SH-SY5Y (cell line): Measurements from ENCODE around the gene TKTL2.

ENCODE experiments used
- GATA2 ChIP-seq: IDR thresholded peaks from 2 replicates; pipeline ENCODE4 v1.6.1; 2011; ENCODE audit warnings: mild to moderate bottlenecking, low read depth, low read length
- GATA3 ChIP-seq: IDR thresholded peaks from 2 replicates; pipeline ENCODE4 v1.6.1; 2011; ENCODE audit warnings: low read depth, mild to moderate bottlenecking, low read length, moderate library complexity

The TKTL2 gene

GRCh38 chr4:163473576-163473975 lies at the start of gene TKTL2:
Gene TKTL2 (minus strand): TSS chr4:163473754. CDS start chr4:163473734, 20 bp downstream.
- TF ChIP-seq GATA2: no peak
- TF ChIP-seq GATA3: no peak

- TF ChIP-seq GATA3 (no peak), GATA2 (no peak)
These were observed 41.6 kb upstream of the TKTL2 start for GRCh38 chr4:163515198-163515597.

GRCh38 chr4:163505374-163505773 lies 31.8 kb upstream of the TKTL2 start:
- TF ChIP-seq GATA2 (no peak), GATA3 (no peak)

- no peak for TF ChIP-seq GATA3
- TF ChIP-seq GATA2: no peak
These were observed 27.0 kb upstream of the TKTL2 start for GRCh38 chr4:163500586-163500985.

GRCh38 chr4:163495900-163496299 lies 22.3 kb upstream of the TKTL2 start:
- no peak for TF ChIP-seq GATA3
- no peak for TF ChIP-seq GATA2

GRCh38 chr4:163494360-163495241 lies 21.0 kb upstream of the TKTL2 start, which contains the start of gene TMA16:
Gene TMA16 (plus strand): TSS chr4:163494690. CDS start chr4:163494802, 112 bp downstream.
- TF ChIP-seq GATA3 (no peak), GATA2 (no peak)

- TF ChIP-seq GATA3 (no peak), GATA2 (no peak)
These were observed 20.2 kb upstream of the TKTL2 start for GRCh38 chr4:163493643-163494359.

- TF ChIP-seq GATA3 (no peak), GATA2 (no peak)
These were observed 19.5 kb upstream of the TKTL2 start for GRCh38 chr4:163492951-163493504.

- TF ChIP-seq GATA3: no peak
- TF ChIP-seq GATA2: no peak
These were observed 16.4 kb upstream of the TKTL2 start for GRCh38 chr4:163489929-163490328.

GRCh38 chr4:163486321-163486720 lies 12.8 kb upstream of the TKTL2 start:
- TF ChIP-seq GATA2: no peak
- TF ChIP-seq GATA3: no peak

- no peak for TF ChIP-seq GATA2
- TF ChIP-seq GATA3: no peak
These were observed 12.0 kb upstream of the TKTL2 start for GRCh38 chr4:163485589-163485988.

GRCh38 chr4:163484906-163485305 lies 11.4 kb upstream of the TKTL2 start:
- no peak for TF ChIP-seq GATA2
- no peak for TF ChIP-seq GATA3

GRCh38 chr4:163482190-163482589 lies 8.6 kb upstream of the TKTL2 start:
- no peak for TF ChIP-seq GATA3
- no peak for TF ChIP-seq GATA2

- TF ChIP-seq GATA2 (no peak), GATA3 (no peak)
These were observed 3.3 kb upstream of the TKTL2 start for GRCh38 chr4:163476761-163477438.

- TF ChIP-seq GATA3 (no peak), GATA2 (no peak)
These were observed 473 bp upstream of the TKTL2 start for GRCh38 chr4:163474027-163474426.
